ENCODE data around the gene DNAH17. TPM values are rescaled to one million over a fixed set of nuclear protein-coding genes. Genes with fewer than 3 reads are reported as not detected.

The DNAH17 gene
- total RNA-seq, 1 experiment from 2014 or later, result 0.13 TPM

DNA sequence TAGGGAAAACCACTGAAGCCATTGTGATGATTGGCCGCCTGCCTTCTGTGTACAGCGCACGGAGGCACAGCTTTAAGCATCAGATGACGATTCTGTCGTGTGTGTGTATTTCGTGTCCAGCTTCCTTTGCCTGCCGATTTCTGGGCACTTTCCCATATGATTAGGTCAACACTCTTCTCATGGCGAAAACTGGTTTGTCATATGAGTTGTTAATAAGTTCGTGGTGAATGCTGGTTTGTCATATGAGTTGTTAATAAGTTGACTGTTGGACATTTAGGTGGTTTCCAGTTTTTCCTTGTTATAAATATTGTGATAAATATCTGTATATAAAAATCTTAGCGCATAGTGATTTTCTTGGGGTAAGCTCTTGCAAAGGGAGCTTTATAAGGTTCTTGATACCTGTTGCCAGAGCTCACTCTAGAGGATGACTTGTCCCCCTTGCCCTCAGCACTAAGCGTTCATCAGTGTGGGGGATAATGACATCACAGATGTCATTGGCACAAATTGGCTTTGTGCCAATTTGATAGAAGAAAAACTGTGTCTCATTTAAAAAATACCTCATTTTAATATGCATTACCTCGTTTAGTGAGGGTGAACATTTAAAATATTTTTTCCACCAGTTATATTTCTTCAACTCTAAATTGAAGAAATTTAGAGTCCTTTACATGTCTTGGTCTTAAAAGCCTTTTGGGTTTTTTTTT is 158.7 kb downstream of the DNAH17 start:
- no peak overlapping the region for H4K5ac ChIP-seq (ENCODE audit: insufficient read length, low read depth, low read length)
- no peaks in the 10 kb centered on the region for H3K4me1 ChIP-seq (ENCODE audit: insufficient read depth, low read length)
- no peak overlapping the region for H3T11ph ChIP-seq (ENCODE audit: low read length)
- H2AK5ac ChIP-seq (ENCODE audit: insufficient read length, low read length), result no peak overlapping the region
- H3K27me3 ChIP-seq (ENCODE audit: insufficient read depth, low read length), result no peaks in the 10 kb centered on the region
- H3K27ac ChIP-seq (ENCODE audit: insufficient read length, low read depth, low read length), result no peak overlapping the region
- no peaks in the 10 kb centered on the region for H3K23me2 ChIP-seq (ENCODE audit: insufficient read length, low read depth, low read length, poor library complexity, severe bottlenecking)
- H2BK15ac ChIP-seq (ENCODE audit: low read depth, low read length), result no peak overlapping the region
- no peak overlapping the region for H4K91ac ChIP-seq (ENCODE audit: insufficient read length, low read depth, low read length)
- H3K4me2 ChIP-seq (ENCODE audit: insufficient read depth, insufficient read length, low read length), result no peak overlapping the region
- no peak overlapping the region for H3K27ac Mint-ChIP-seq
- no CpG with 5 or more reads among the region's 12 CpGs for WGBS (ENCODE audit: extremely low coverage, insufficient read length, low lambda C conversion rate)
- H2BK120ac ChIP-seq (ENCODE audit: low read depth, low read length, poor library complexity, severe bottlenecking), result no peak overlapping the region
- H4K20me1 ChIP-seq (ENCODE audit: control insufficient read depth, insufficient read depth, insufficient read length), result peaks cover 2% of the 10 kb centered on the region
- H3K23ac ChIP-seq (ENCODE audit: insufficient read length, low read depth, low read length), result no peak overlapping the region
- no peak overlapping the region for H2AFZ ChIP-seq (ENCODE audit: low read length)
- H3K4ac ChIP-seq (ENCODE audit: low read depth, low read length), result no peak overlapping the region
- no peak overlapping the region for H3K9ac ChIP-seq (ENCODE audit: extremely low read depth, insufficient read length, low read length)
- no peaks in the 10 kb centered on the region for H3K79me1 ChIP-seq (ENCODE audit: insufficient read depth, low read depth, low read length, poor library complexity, severe bottlenecking)
- no peak overlapping the region for H2BK5ac ChIP-seq (ENCODE audit: insufficient read length, low read length)
- no peaks in the 10 kb centered on the region for H3K9me3 ChIP-seq (ENCODE audit: control insufficient read depth, low read depth, low read length)
- H2BK20ac ChIP-seq (ENCODE audit: low read depth, low read length, poor library complexity, severe bottlenecking), result no peak overlapping the region
- H3K9me3 Mint-ChIP-seq, result no peaks in the 10 kb centered on the region
- no peak overlapping the region for H4K8ac ChIP-seq (replicated peaks; ENCODE audit: insufficient read length, low read depth, low read length)
- no peaks in the 10 kb centered on the region; the same call in 1 of the 2 replicates for H3K79me2 ChIP-seq (ENCODE audit: insufficient read depth, low read length)
- H3K56ac ChIP-seq (ENCODE audit: insufficient read length, low read depth, low read length), result no peak overlapping the region
- H3K18ac ChIP-seq (ENCODE audit: insufficient read length, low read depth, low read length), result no peak overlapping the region
- peaks cover 5 to 10% of the 10 kb centered on the region in 2 experiments for H3K4me1 Mint-ChIP-seq
- no peaks in the 10 kb centered on the region for H3K27me3 Mint-ChIP-seq (ENCODE audit: low read depth)
- no peak overlapping the region for H2BK12ac ChIP-seq (ENCODE audit: insufficient read length, low read depth, low read length)
- DNase-seq, result no peak
- no peak overlapping the region for H3K14ac ChIP-seq (ENCODE audit: insufficient read depth, low read length)
- TF ChIP-seq, protein P1, sequence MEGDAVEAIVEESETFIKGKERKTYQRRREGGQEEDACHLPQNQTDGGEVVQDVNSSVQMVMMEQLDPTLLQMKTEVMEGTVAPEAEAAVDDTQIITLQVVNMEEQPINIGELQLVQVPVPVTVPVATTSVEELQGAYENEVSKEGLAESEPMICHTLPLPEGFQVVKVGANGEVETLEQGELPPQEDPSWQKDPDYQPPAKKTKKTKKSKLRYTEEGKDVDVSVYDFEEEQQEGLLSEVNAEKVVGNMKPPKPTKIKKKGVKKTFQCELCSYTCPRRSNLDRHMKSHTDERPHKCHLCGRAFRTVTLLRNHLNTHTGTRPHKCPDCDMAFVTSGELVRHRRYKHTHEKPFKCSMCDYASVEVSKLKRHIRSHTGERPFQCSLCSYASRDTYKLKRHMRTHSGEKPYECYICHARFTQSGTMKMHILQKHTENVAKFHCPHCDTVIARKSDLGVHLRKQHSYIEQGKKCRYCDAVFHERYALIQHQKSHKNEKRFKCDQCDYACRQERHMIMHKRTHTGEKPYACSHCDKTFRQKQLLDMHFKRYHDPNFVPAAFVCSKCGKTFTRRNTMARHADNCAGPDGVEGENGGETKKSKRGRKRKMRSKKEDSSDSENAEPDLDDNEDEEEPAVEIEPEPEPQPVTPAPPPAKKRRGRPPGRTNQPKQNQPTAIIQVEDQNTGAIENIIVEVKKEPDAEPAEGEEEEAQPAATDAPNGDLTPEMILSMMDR (conservative IDR thresholded peaks at IDR 0.05), result no peak
- no peak overlapping the region for H3K4me3 Mint-ChIP-seq
- H3K36me3 Mint-ChIP-seq (ENCODE audit: insufficient read depth in 1 of 3, low read depth in 3 of 3), result peaks cover 24 to 77% (median 50%) of the 10 kb centered on the region in 3 experiments

Data from H9 (cell line).